HL-60 (cell line): ENCODE data around the gene CLCN7.

Experiments
- DNase-seq, 2 experiments: peaks; one replicate each; pipeline ENCODE4 v3.0.0-alpha.2; 2010 to 2020; ENCODE audit warnings: low read depth in 1 of 2, low spot score in 1 of 2
- H3K27ac ChIP-seq: fragments of 250-450 bp; sonication (Bioruptor Pico); replicated peaks from 2 replicates; pipeline ENCODE4 v1.5.1; 2020; ENCODE audit warnings: mild to moderate bottlenecking, moderate library complexity
- H3K27me3 ChIP-seq: fragments of 250-450 bp; sonication (Bioruptor Pico); 2 replicates; pipeline ENCODE4 v1.5.1; 2021; ENCODE audit warnings: mild to moderate bottlenecking, moderate library complexity; ENCODE audit not compliant: insufficient read depth, poor library complexity, severe bottlenecking
- H3K4me3 ChIP-seq: replicated peaks from 2 replicates; pipeline ENCODE4 v1.5.1; 2011; ENCODE audit warnings: mild to moderate bottlenecking, control low read depth, low read length; ENCODE audit not compliant: insufficient read depth
- CTCF ChIP-seq: IDR thresholded peaks from one replicate; pipeline ENCODE4 v1.5.1; 2011; ENCODE audit warnings: low read length, control low read depth, inconsistent platforms; ENCODE audit not compliant: insufficient read depth
- GABPA ChIP-seq: IDR thresholded peaks from 2 replicates; pipeline ENCODE4 v1.6.1; 2012; ENCODE audit warnings: low read depth
- POLR2AphosphoS5 ChIP-seq: IDR thresholded peaks from 2 replicates; pipeline ENCODE4 v1.6.1; 2012; ENCODE audit warnings: low read depth
- REST ChIP-seq: IDR thresholded peaks from 2 replicates; pipeline ENCODE4 v1.6.1; 2012; ENCODE audit warnings: low read depth; ENCODE audit not compliant: insufficient replicate concordance
- SPI1 ChIP-seq: IDR thresholded peaks from 2 replicates; pipeline ENCODE4 v1.6.1; 2012; ENCODE audit warnings: low read depth, mild to moderate bottlenecking, borderline replicate concordance

The CLCN7 gene

GRCh38 chr16:1433756-1434155, 41.1 kb downstream of the CLCN7 start:
- Histone ChIP-seq H3K27me3 (peaks cover 3% of the 10 kb centered on the region), H3K4me3 (no peak overlapping the region), H3K27ac (no peak overlapping the region)
- DNase-seq = no peak
- no peak for TF ChIP-seq POLR2AphosphoS5
- no peak for TF ChIP-seq SPI1
- no peak for TF ChIP-seq GABPA
- TF ChIP-seq CTCF = no peak
- no peak for TF ChIP-seq REST

GRCh38 chr16:1433263-1433560, 41.6 kb downstream of the CLCN7 start:
- no peak overlapping the region for H3K4me3 ChIP-seq
- H3K27me3 ChIP-seq = peaks cover 3% of the 10 kb centered on the region
- TF ChIP-seq REST (no peak), GABPA (no peak), SPI1 (no peak), POLR2AphosphoS5 (no peak), CTCF (no peak)
- H3K27ac ChIP-seq = no peak overlapping the region
- no peak for DNase-seq

DNA sequence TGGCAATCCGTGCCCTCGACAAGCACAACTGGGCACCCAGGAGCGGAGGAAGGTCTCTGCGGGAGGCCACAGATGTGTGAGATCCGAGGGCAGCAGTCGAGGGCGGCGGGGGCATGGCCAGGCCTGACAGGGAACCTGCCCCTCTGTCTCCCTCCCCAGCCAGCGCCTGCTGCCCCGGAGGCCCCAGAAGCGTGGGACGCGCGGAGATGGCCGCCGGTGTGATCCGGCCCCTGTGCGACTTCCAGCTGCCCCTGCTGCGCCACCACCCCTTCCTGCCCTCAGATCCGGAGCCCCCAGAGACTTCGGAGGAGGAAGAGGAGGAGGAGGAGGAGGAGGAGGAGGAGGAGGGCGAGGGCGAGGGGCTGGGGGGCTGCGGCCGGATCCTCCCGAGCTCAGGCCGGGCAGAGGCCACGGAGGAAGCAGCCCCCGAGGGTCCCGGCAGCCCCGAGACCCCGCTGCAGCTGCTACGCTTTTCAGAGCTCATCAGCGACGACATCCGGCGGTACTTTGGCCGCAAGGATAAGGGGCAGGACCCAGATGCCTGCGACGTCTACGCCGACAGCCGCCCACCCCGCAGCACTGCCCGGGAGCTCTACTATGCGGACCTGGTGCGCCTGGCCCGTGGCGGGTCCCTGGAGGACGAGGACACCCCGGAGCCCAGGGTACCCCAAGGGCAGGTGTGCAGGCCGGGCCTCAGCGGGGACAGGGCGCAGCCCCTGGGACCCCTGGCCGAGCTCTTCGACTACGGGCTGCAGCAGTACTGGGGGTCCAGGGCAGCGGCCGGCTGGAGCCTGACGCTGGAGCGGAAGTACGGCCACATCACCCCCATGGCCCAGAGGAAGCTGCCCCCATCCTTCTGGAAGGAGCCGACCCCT, 42.2 kb downstream of the CLCN7 start:
- Histone ChIP-seq H3K4me3 (no peak overlapping the region), H3K27ac (no peak overlapping the region), H3K27me3 (peaks cover 3% of the 10 kb centered on the region)
- TF ChIP-seq REST = no peak
- TF ChIP-seq GABPA = no peak
- no peak for DNase-seq
